ENCODE results near the gene BRPF1.

GRCh38 chr3:9725775-9726515, 5.6 kb upstream of the BRPF1 start:
- no peak for TF ChIP-seq CTCF (conservative IDR thresholded peaks at IDR 0.05; ENCODE audit: low read length)
- TF ChIP-seq EZH2phosphoT487 (IDR thresholded peaks at IDR 0.05; ENCODE audit: borderline replicate concordance): no peak

All from Loucy (cell line).